ENCODE data around the gene FUOM.
A peak's percentile ranks its signal among the peaks of the same experiment; 100 is the strongest.

FUOM gene

DNA sequence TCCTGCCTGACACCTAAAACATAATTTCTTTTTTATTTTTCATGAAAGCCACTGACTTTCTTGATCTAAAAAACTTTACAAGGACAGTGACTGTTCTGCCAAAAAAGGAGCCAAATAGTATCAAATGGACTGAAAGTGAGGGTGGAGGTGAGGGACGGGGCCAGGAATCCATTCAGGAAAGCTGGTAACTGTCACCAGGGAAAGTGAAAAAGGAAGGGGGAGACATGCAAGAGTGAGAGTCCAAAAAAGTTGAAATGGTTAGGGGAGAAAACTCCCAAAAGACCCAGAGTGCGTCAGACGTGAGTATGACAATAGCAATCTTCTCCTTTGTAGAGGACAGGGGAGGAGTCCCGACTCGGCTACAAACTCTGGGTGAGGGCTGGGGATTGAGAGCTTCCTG, 13.6 kb downstream of the FUOM start:
- no peak overlapping the region for H3K4me3 ChIP-seq (ENCODE audit: low read depth in 1 of 2, low read length in 2 of 2)
- no peaks in the 10 kb centered on the region for H3K36me3 ChIP-seq (ENCODE audit: control insufficient read depth in 1 of 2, insufficient read depth in 2 of 2, low read length in 2 of 2)
- H3K27ac ChIP-seq (ENCODE audit: low read length) = no peak overlapping the region
- no peaks in the 10 kb centered on the region for H3K9me3 ChIP-seq (ENCODE audit: control insufficient read depth in 1 of 2, low read length in 2 of 2)
- no peaks in the 10 kb centered on the region for H3K27me3 ChIP-seq (ENCODE audit: low read depth, low read length)
- H3K4me1 ChIP-seq (ENCODE audit: control insufficient read depth in 1 of 2, insufficient read depth in 2 of 2, low read length in 2 of 2) = peaks cover 0 to 5% of the 10 kb centered on the region in 2 donors

DNA sequence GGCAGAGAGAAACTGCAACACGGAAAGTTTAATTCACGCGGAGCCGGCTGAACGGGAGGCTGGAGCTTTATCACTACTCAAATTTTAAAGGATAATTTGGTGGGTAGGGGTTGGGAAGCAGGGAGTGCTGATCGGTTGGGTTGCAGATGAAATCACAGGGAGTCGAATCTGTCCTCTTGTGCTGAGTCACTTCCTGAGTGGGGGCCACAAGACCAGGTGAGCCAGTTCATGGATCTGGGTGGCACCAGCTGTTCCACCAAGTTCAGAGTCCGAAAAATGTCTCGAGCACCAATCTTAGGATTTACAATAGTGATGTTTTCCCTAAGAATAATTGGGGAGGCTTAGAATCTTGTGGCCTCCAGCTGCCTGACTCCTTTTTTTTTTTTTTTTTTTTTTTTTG, 14.3 kb downstream of the FUOM start:
- Histone ChIP-seq H3K4me3 (ENCODE audit: low read depth in 1 of 2, low read length in 2 of 2) (no peak overlapping the region), H3K36me3 (ENCODE audit: control insufficient read depth in 1 of 2, insufficient read depth in 2 of 2, low read length in 2 of 2) (no peaks in the 10 kb centered on the region), H3K27ac (ENCODE audit: low read length) (no peak overlapping the region), H3K9me3 (ENCODE audit: control insufficient read depth in 1 of 2, low read length in 2 of 2) (no peaks in the 10 kb centered on the region), H3K4me1 (ENCODE audit: control insufficient read depth in 1 of 2, insufficient read depth in 2 of 2, low read length in 2 of 2) (peaks cover 0 to 5% of the 10 kb centered on the region in 2 donors), H3K27me3 (ENCODE audit: low read depth, low read length) (peaks cover 6% of the 10 kb centered on the region)

DNA sequence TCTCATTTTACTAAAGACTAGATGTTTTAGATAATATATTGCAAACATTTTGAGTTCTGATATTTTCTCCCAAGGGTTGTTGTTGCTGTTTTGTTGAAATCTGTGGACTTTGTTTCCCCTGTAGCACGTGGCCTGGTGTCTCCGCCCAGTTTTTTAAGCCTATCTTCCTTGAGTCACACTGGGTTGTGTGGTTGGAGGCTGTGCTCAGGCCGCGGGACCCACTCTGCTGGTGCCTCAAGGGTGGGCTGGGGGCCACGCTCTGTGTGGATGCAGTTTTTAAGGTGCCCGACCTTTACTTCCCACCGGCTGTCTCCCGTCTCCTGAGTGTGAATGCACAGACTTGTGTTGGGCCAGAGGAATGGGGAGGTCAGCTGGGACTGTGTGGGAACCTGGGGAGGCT, 14.9 kb downstream of the FUOM start:
- peaks cover 12% of the 10 kb centered on the region for H3K27me3 ChIP-seq (ENCODE audit: low read depth, low read length)
- no peak overlapping the region for H3K4me3 ChIP-seq (ENCODE audit: low read depth in 1 of 2, low read length in 2 of 2)
- peaks cover 0 to 5% of the 10 kb centered on the region in 2 donors for H3K4me1 ChIP-seq (ENCODE audit: control insufficient read depth in 1 of 2, insufficient read depth in 2 of 2, low read length in 2 of 2)
- no peaks in the 10 kb centered on the region for H3K36me3 ChIP-seq (ENCODE audit: control insufficient read depth in 1 of 2, insufficient read depth in 2 of 2, low read length in 2 of 2)
- no peak overlapping the region for H3K27ac ChIP-seq (ENCODE audit: low read length)
- H3K9me3 ChIP-seq (ENCODE audit: control insufficient read depth in 1 of 2, low read length in 2 of 2) = no peaks in the 10 kb centered on the region

DNA sequence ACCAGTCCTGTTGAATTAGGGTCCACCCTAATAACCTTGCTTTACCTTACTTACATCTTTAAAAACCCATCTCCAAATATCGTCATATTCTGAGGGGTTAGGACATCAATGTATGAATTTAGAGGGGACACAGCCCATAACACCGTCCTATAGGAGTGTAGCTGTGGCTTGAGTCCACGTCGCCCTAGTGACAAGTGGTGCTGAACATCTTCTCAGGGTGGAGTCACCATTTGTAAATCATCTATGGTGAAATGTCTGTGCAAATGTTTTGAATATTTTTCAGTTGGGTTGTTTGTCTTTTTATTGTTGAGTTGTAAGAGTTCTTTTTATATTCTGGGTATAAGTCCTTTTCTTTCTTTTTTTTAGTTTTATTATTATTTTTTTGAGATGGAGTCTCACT, 15.8 kb downstream of the FUOM start:
- no peaks in the 10 kb centered on the region for H3K36me3 ChIP-seq (ENCODE audit: control insufficient read depth in 1 of 2, insufficient read depth in 2 of 2, low read length in 2 of 2)
- H3K4me3 ChIP-seq (ENCODE audit: low read depth in 1 of 2, low read length in 2 of 2) = no peak overlapping the region
- peaks cover 0 to under 1% of the 10 kb centered on the region in 2 donors for H3K4me1 ChIP-seq (ENCODE audit: control insufficient read depth in 1 of 2, insufficient read depth in 2 of 2, low read length in 2 of 2)
- no peaks in the 10 kb centered on the region for H3K9me3 ChIP-seq (ENCODE audit: control insufficient read depth in 1 of 2, low read length in 2 of 2)
- H3K27ac ChIP-seq (ENCODE audit: low read length) = no peak overlapping the region
- H3K27me3 ChIP-seq (ENCODE audit: low read depth, low read length) = peaks cover 21% of the 10 kb centered on the region

DNA sequence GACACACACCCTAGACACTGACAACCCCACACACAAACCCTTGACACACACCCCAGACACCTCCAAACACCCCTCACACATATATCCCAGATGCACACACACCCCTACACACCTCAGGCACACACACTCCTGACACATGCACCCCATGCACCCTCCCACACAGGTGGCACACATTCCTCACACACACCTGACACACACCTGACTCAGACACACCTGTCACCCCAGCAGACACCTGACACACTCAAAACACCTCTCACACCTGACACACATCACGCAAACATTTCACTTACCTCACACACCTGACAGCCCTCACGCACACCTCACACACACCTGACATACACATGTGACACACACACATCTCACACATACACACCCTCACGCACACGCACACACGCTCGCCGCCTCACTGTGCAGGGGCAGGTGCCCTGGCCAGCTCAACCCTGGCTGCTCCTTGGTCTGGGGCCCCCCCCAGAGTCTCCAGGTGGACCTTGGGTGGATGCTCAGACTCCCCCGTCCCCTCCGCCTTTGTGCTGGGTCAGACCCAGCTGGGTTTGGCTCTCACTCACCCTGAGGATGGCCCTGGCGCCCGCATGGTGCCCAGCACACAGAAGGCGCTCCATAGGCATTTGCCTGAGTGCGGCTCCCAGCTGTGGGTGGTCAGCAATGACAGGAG, 18.0 kb downstream of the FUOM start:
- Histone ChIP-seq H3K27ac (ENCODE audit: low read length) (no peak overlapping the region), H3K4me1 (ENCODE audit: control insufficient read depth in 1 of 2, insufficient read depth in 2 of 2, low read length in 2 of 2) (peaks cover 0 to 21% of the 10 kb centered on the region in 2 donors), H3K36me3 (ENCODE audit: control insufficient read depth in 1 of 2, insufficient read depth in 2 of 2, low read length in 2 of 2) (no peaks in the 10 kb centered on the region), H3K9me3 (ENCODE audit: control insufficient read depth in 1 of 2, low read length in 2 of 2) (no peaks in the 10 kb centered on the region), H3K27me3 (ENCODE audit: low read depth, low read length) (peaks cover 22% of the 10 kb centered on the region), H3K4me3 (ENCODE audit: low read depth in 1 of 2, low read length in 2 of 2) (no peak overlapping the region)

DNA sequence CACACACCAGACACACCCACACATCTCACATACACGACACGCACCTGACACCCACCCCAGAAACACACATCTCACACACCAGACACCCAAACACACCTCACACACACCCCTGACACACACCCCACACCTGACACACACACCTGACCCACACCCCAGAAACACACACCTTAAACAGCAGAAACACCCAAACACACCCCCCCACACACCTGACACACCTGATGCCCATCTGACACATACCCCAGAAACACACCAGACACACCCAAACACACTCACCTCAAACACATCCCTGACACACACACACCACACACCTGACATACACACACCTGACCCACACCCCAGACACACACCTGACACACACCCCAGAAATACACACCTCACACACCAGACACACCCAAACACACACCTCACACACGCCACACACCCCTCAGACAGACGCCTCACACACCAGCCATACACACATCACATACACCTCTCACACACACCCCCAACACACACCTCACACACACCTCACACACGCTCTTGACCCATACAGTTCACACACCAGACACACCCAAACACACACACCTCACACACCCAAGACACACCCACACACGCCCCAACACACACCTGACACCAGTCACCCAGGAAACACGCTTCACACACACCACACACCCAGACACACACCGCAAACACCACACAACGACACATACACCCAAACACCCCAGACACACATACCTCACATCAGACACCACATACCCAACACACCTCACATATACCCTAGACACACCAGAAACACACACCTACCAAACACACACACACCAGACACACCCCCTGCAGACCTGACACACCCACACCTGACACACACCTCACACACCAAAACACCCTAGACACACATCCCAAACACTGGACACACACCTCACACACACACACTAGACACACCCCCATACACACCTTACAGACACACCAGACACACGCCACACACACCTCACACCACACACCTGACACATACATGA, 19.4 kb downstream of the FUOM start:
- H3K4me3 ChIP-seq (ENCODE audit: low read depth in 1 of 2, low read length in 2 of 2) = no peak overlapping the region
- no peak overlapping the region for H3K27ac ChIP-seq (ENCODE audit: low read length)
- no peaks in the 10 kb centered on the region for H3K9me3 ChIP-seq (ENCODE audit: control insufficient read depth in 1 of 2, low read length in 2 of 2)
- H3K36me3 ChIP-seq (ENCODE audit: control insufficient read depth in 1 of 2, insufficient read depth in 2 of 2, low read length in 2 of 2) = no peaks in the 10 kb centered on the region
- peaks cover 22% of the 10 kb centered on the region for H3K27me3 ChIP-seq (ENCODE audit: low read depth, low read length)
- peaks cover 0 to 25% of the 10 kb centered on the region in 2 donors for H3K4me1 ChIP-seq (ENCODE audit: control insufficient read depth in 1 of 2, insufficient read depth in 2 of 2, low read length in 2 of 2)

DNA sequence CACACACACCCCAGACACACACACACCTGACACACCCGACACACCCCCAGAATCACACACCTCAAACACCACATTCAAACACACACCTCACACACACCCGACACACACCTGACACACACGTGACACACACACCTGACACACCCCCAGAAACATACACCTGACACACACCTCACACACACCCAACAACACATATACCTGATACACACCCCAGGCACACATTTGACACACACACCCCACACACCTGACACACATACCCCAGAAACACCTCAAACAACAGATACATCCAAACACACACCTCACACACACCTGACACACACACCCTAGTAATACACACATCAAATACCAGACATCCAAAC, 20.5 kb downstream of the FUOM start:
- H3K27ac ChIP-seq (ENCODE audit: low read length) = no peak overlapping the region
- H3K27me3 ChIP-seq (ENCODE audit: low read depth, low read length) = peaks cover 29% of the 10 kb centered on the region
- H3K36me3 ChIP-seq (ENCODE audit: control insufficient read depth in 1 of 2, insufficient read depth in 2 of 2, low read length in 2 of 2) = no peaks in the 10 kb centered on the region
- H3K4me3 ChIP-seq (ENCODE audit: low read depth in 1 of 2, low read length in 2 of 2) = no peak overlapping the region
- no peaks in the 10 kb centered on the region for H3K9me3 ChIP-seq (ENCODE audit: control insufficient read depth in 1 of 2, low read length in 2 of 2)
- H3K4me1 ChIP-seq (ENCODE audit: control insufficient read depth in 1 of 2, insufficient read depth in 2 of 2, low read length in 2 of 2) = peaks cover 0 to 25% of the 10 kb centered on the region in 2 donors

DNA sequence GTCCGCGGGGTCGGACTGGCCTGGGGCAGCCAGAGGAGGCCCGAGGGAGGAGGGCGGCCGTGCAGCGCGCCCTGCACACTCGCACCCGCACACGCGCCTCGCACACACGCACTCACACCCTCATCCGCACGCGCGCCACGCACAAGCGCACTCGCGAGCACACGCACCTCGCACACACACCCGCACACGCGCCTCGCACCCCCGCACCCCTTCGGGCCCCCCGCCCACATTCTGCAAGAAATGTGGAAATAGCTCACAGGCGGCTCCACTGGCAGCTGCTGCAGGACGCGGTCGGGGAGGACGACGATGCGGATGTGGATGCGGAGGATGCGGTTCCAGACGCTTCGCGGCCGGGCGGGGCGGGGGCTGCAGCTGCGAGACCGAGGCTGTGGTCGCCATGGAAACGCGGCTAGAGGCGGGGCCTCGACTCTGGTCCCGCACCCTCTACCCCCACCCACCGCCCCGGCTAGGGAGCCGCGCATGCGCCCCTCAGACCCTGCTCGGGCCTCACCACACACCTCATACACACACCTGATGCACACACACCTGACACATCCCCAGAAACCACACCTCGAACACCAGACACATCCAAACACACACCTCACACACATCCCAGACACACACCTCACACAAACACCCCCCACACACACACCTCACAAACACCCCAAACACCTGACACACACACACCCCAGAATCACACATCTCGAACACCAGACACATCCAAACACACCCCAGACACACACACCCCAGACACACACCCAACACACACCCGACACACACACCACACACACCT, 21.0 kb downstream of the FUOM start, which contains the start of gene CALY:
Gene CALY (minus strand): TSS at position 320 of the 793 bp plus-strand sequence. CDS start 7,907 bp downstream, outside the sequence.
- H3K9me3 ChIP-seq (ENCODE audit: control insufficient read depth in 1 of 2, low read length in 2 of 2) = no peaks in the 10 kb centered on the region
- no peak within 1 kb of the TSS for H3K27ac ChIP-seq (ENCODE audit: low read length)
- H3K4me1 ChIP-seq (ENCODE audit: control insufficient read depth in 1 of 2, insufficient read depth in 2 of 2, low read length in 2 of 2) = peaks cover 0 to 25% of the 10 kb centered on the region in 2 donors
- peaks cover 33% of the 10 kb centered on the region for H3K27me3 ChIP-seq (ENCODE audit: low read depth, low read length)
- H3K36me3 ChIP-seq (ENCODE audit: control insufficient read depth in 1 of 2, insufficient read depth in 2 of 2, low read length in 2 of 2) = no peaks in the 10 kb centered on the region
- peak within 1 kb of the TSS in 1 of 2 donors; percentile 60 for H3K4me3 ChIP-seq (ENCODE audit: low read depth in 1 of 2, low read length in 2 of 2)

DNA sequence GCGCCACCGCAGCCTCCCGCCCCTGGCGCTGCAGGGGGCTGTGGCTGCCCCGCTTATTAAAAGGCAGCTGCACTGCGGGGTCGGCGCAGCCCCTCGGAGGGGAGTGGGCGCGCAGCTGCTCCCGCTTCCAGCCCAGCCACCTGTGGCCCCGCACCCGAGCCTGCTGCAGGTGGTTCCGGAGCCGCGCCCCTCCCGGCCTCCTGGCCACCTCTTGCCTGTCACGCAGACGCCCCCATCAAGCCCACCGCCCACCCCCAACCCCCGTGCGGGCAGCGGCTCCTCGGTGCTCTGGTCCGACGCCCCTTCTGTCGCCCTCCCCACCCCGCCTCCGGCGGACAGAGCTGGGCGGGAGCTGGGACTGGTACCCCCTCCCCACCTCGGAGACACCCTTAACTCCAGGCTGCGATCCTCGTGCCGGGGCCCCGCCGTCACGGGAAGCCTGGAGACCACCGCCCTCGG, 21.7 kb downstream of the FUOM start:
- Histone ChIP-seq H3K36me3 (ENCODE audit: control insufficient read depth in 1 of 2, insufficient read depth in 2 of 2, low read length in 2 of 2) (no peaks in the 10 kb centered on the region), H3K4me3 (ENCODE audit: low read depth in 1 of 2, low read length in 2 of 2) (peak overlapping the region in 1 of 2 donors; percentile 60), H3K4me1 (ENCODE audit: control insufficient read depth in 1 of 2, insufficient read depth in 2 of 2, low read length in 2 of 2) (peaks cover 0 to 25% of the 10 kb centered on the region in 2 donors), H3K9me3 (ENCODE audit: control insufficient read depth in 1 of 2, low read length in 2 of 2) (no peaks in the 10 kb centered on the region), H3K27ac (ENCODE audit: low read length) (no peak overlapping the region), H3K27me3 (ENCODE audit: low read depth, low read length) (peaks cover 33% of the 10 kb centered on the region)

DNA sequence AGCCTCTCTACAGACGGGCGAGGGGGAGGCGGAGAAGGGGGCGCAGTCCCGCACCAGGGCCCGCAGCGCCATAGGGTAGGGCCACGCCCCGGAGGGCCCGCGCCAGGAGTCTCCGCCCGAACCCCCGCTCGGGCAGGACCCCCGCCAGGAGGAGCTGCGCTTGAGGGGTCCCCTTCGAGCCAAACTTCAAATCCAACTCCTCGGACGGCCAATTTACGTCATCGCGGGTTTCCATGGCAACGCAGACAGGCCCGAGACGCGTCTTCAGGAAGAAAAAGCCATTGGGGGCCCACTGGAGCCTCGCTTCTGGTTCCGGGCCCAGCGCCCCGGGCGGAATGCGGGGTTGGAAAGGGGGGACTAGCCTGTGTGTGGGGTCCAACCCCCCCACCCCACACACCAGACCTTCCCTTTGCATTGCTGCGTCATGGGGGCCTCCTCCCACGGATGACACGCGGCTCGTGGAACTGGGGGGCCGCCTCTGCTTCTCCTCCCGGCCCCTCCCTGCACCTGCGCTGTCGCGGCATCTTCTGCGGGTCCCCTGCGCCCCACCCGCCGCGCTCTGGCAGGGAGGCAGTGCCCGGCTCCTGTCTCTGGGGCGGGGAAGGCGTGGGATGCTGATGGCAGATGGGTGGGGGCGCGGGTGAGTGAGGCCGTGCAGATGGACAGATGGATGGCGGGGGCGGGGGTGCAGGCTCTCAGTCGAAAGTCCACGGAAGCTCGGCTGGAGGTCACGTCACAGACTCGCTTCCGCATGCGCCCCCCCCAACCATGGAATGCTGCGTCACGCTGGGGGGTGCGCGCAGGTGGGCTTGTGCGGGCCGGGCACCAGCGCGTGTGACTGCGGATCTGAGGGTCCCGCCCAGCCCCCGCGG, 22.3 kb downstream of the FUOM start:
- Histone ChIP-seq H3K9me3 (ENCODE audit: control insufficient read depth in 1 of 2, low read length in 2 of 2) (no peaks in the 10 kb centered on the region), H3K27ac (ENCODE audit: low read length) (no peak overlapping the region), H3K4me3 (ENCODE audit: low read depth in 1 of 2, low read length in 2 of 2) (peak overlapping the region; percentile 48 to 60), H3K4me1 (ENCODE audit: control insufficient read depth in 1 of 2, insufficient read depth in 2 of 2, low read length in 2 of 2) (peaks cover 0 to 25% of the 10 kb centered on the region in 2 donors), H3K27me3 (ENCODE audit: low read depth, low read length) (peaks cover 33% of the 10 kb centered on the region), H3K36me3 (ENCODE audit: control insufficient read depth in 1 of 2, insufficient read depth in 2 of 2, low read length in 2 of 2) (no peaks in the 10 kb centered on the region)

All from muscle layer of duodenum (tissue), 2 donors.